SU-DHL-6 (cell line): ENCODE data around the gene CHPF2.

Experiments used
- H2AFZ ChIP-seq: fragments of 200-600 bp; sonication (generic); 2 replicates; pipeline ENCODE4 v1.6.1; 2014; ENCODE audit warnings: low read depth, mild to moderate bottlenecking, moderate library complexity, mixed read lengths, antibody characterized with exemption, low read length; ENCODE audit not compliant: severe bottlenecking
- H3F3A ChIP-seq: fragments of 200-600 bp; shearing (Covaris generic); 2 replicates; pipeline ENCODE4 v1.6.0; 2016; ENCODE audit warnings: antibody characterized with exemption, mild to moderate bottlenecking; ENCODE audit not compliant: insufficient read depth
- H3K27ac ChIP-seq: fragments of 200-600 bp; sonication (generic); 2 replicates; pipeline ENCODE4 v1.5.1; 2016; ENCODE audit warnings: low read depth, mild to moderate bottlenecking, low read length, moderate library complexity, mixed read lengths
- H3K27me3 ChIP-seq: fragments of 200-600 bp; sonication (generic), shearing (Covaris generic); 2 replicates; pipeline ENCODE4 v1.6.0; 2014; ENCODE audit warnings: mild to moderate bottlenecking, low read length
- H3K36me3 ChIP-seq: fragments of 200-600 bp; sonication (generic); 2 replicates; pipeline ENCODE4 v1.6.1; 2014; ENCODE audit warnings: mild to moderate bottlenecking, low read length, mixed read lengths
- H3K4me2 ChIP-seq: fragments of 300-600, 200-600 bp; shearing (Covaris generic), sonication (generic); 2 replicates; pipeline ENCODE4 v1.6.0; 2014; ENCODE audit warnings: low read length, low read depth, mild to moderate bottlenecking; ENCODE audit not compliant: poor library complexity, severe bottlenecking
- H3K4me3 ChIP-seq: fragments of 200-600 bp; sonication (generic); 2 replicates; pipeline ENCODE4 v1.5.1; 2014; ENCODE audit warnings: antibody characterized with exemption, low read length, mild to moderate bottlenecking, mixed read lengths; ENCODE audit not compliant: insufficient read depth, poor library complexity, severe bottlenecking
- H3K79me2 ChIP-seq: fragments of 200-600 bp; sonication (generic); 2 replicates; pipeline ENCODE4 v1.6.1; 2014; ENCODE audit warnings: mild to moderate bottlenecking, low read length, moderate library complexity; ENCODE audit not compliant: insufficient read depth
- H3K9ac ChIP-seq: fragments of 200-600 bp; sonication (generic); 2 replicates; pipeline ENCODE4 v1.7.0; 2014; ENCODE audit warnings: mild to moderate bottlenecking, low read length
- H3K9me2 ChIP-seq: fragments of 200-600 bp; sonication (generic); replicated peaks from 2 replicates; pipeline ENCODE4 v1.6.1; 2014; ENCODE audit warnings: low read length; ENCODE audit not compliant: insufficient read depth
- H3K9me3 ChIP-seq: fragments of 200-600 bp; sonication (generic); 2 replicates; pipeline ENCODE4 v1.6.1; 2014; ENCODE audit warnings: low read length, mixed read lengths; ENCODE audit not compliant: insufficient read depth
- H4K20me1 ChIP-seq: fragments of 200-600 bp; sonication (generic); 2 replicates; pipeline ENCODE4 v1.6.1; 2014; ENCODE audit warnings: low read depth, mild to moderate bottlenecking, antibody characterized with exemption, low read length, moderate library complexity, mixed read lengths
- CTCF ChIP-seq: fragments of 200-600 bp; sonication (generic); IDR thresholded peaks from one replicate; pipeline ENCODE4 v1.5.1; 2017; ENCODE audit warnings: antibody characterized with exemption, mild to moderate bottlenecking, low read length, moderate library complexity; ENCODE audit not compliant: insufficient read depth, poor library complexity, severe bottlenecking
- EZH2phosphoT487 ChIP-seq: fragments of 200-600 bp; sonication (generic), shearing (Covaris generic); conservative IDR thresholded peaks from 2 replicates; pipeline ENCODE4 v1.6.1; 2018; ENCODE audit warnings: mild to moderate bottlenecking, antibody characterized with exemption, low read length, moderate library complexity, mixed read lengths

The CHPF2 gene

GRCh38 chr7:151283302-151283701, 51.0 kb downstream of the CHPF2 start:
- no peaks in the 10 kb centered on the region for H3K36me3 ChIP-seq
- no peaks in the 10 kb centered on the region; the same call in 1 of the 2 replicates for H3K27me3 ChIP-seq
- no peaks in the 10 kb centered on the region for H3K9me2 ChIP-seq

GRCh38 chr7:151286148-151286547, 53.9 kb downstream of the CHPF2 start:
- Histone ChIP-seq H3K4me2 (no peak overlapping the region), H3K27me3 (no peaks in the 10 kb centered on the region; the same call in 1 of the 2 replicates), H4K20me1 (no peaks in the 10 kb centered on the region), H3K9ac (no peak overlapping the region), H3K27ac (no peak overlapping the region), H3K9me3 (no peaks in the 10 kb centered on the region), H3K79me2 (no peaks in the 10 kb centered on the region), H3K9me2 (no peaks in the 10 kb centered on the region), H3F3A (no peaks in the 10 kb centered on the region), H2AFZ (no peak overlapping the region), H3K36me3 (no peaks in the 10 kb centered on the region), H3K4me3 (no peak overlapping the region)
- no peak for TF ChIP-seq EZH2phosphoT487
- TF ChIP-seq CTCF, result no peak

More at GRCh38 chr7:151283302-151283701, 51.0 kb downstream of the CHPF2 start:
- no peak overlapping the region for H3K4me3 ChIP-seq
- no peak overlapping the region for H3K27ac ChIP-seq
- no peak overlapping the region for H3K4me2 ChIP-seq
- H3K79me2 ChIP-seq, result no peaks in the 10 kb centered on the region
- no peaks in the 10 kb centered on the region for H3K9me3 ChIP-seq
- H4K20me1 ChIP-seq, result no peaks in the 10 kb centered on the region
- TF ChIP-seq EZH2phosphoT487 (no peak), CTCF (no peak)
- H2AFZ ChIP-seq, result no peak overlapping the region
- H3F3A ChIP-seq, result no peaks in the 10 kb centered on the region
- H3K9ac ChIP-seq, result no peak overlapping the region
